NCI-H1105 treated with DMSO at 0.1 percent for 48 hours (cell line): Measurements from ENCODE around the gene CCT6A.
"Not testable (repeated sequence)": the region's sequence is repeated elsewhere in the genome, so short reads cannot be mapped to it uniquely, and the experiment has no call there.

Experiments used
- DNase-seq: peaks from one replicate; lab custom pipeline; 2025; lab: John Stamatoyannopoulos, UW

CCT6A gene

GRCh38 chr7:56051339-56052191 is at the start of gene CCT6A, which contains the start of gene PSPH:
CCT6A (plus strand) TSS chr7:56051765; CDS start chr7:56051849, 84 bp downstream.
PSPH (minus strand) TSS chr7:56051444; CDS start chr7:56021212, 30,232 bp downstream.
- peak; percentile 98 for DNase-seq

- no peak for DNase-seq
These were observed 47.8 kb upstream of the CCT6A start for GRCh38 chr7:56003749-56004148.

- no peak for DNase-seq
These were observed 44.4 kb upstream of the CCT6A start for GRCh38 chr7:56007167-56007652.

GRCh38 chr7:56007891-56008290 is 43.7 kb upstream of the CCT6A start:
- no peak for DNase-seq

- peak; percentile 93 for DNase-seq
These were observed 41.9 kb upstream of the CCT6A start for GRCh38 chr7:56009695-56010094.

GRCh38 chr7:56017015-56017414 is 34.5 kb upstream of the CCT6A start:
- not testable (repeated sequence) for DNase-seq

GRCh38 chr7:56019501-56019900 is 32.1 kb upstream of the CCT6A start:
- DNase-seq: no peak

- no peak for DNase-seq
These were observed 28.1 kb upstream of the CCT6A start for GRCh38 chr7:56023500-56023899.

GRCh38 chr7:56026538-56026937 is 25.0 kb upstream of the CCT6A start:
- peak; percentile 83 for DNase-seq

GRCh38 chr7:56028942-56029630 is 22.5 kb upstream of the CCT6A start:
- DNase-seq: no peak

- no peak for DNase-seq
These were observed 21.2 kb upstream of the CCT6A start for GRCh38 chr7:56030340-56030739.

- not testable (repeated sequence) for DNase-seq
These were observed 20.0 kb upstream of the CCT6A start for GRCh38 chr7:56031556-56031955.

- not testable (repeated sequence) for DNase-seq
These were observed 19.0 kb upstream of the CCT6A start for GRCh38 chr7:56032578-56032977.

GRCh38 chr7:56033671-56034432 is 17.7 kb upstream of the CCT6A start:
- peak; percentile 90 for DNase-seq

GRCh38 chr7:56040730-56041129 is 10.8 kb upstream of the CCT6A start:
- no peak for DNase-seq

GRCh38 chr7:56045758-56046157 is 5.8 kb upstream of the CCT6A start:
- not testable (repeated sequence) for DNase-seq

- no peak for DNase-seq
These were observed 4.7 kb upstream of the CCT6A start for GRCh38 chr7:56046721-56047445.

GRCh38 chr7:56047446-56048116 is 4.0 kb upstream of the CCT6A start:
- not testable (repeated sequence) for DNase-seq

GRCh38 chr7:56048245-56048644 is 3.3 kb upstream of the CCT6A start:
- no peak for DNase-seq

- peak; percentile 46 for DNase-seq
These were observed 2.8 kb upstream of the CCT6A start for GRCh38 chr7:56048763-56049162.

GRCh38 chr7:56051053-56051338 is 569 bp upstream of the CCT6A start:
- DNase-seq: no peak
